Colonic mucosa (tissue), 4 donors: ENCODE data around the gene CALN1. TPM values are rescaled to one million over a fixed set of nuclear protein-coding genes. Genes with fewer than 3 reads are reported as not detected.

Experiments used
- DNase-seq: peaks from one replicate; pipeline ENCODE4 v3.0.0-alpha.2; 2020
- H3K27ac ChIP-seq: fragments of 200-600 bp; one replicate; pipeline ENCODE4 v1.8.0; 2021
- H3K27me3 ChIP-seq: fragments of 200-600 bp; one replicate; pipeline ENCODE4 v1.8.0; 2021
- H3K36me3 ChIP-seq: fragments of 200-600 bp; one replicate; pipeline ENCODE4 v1.8.0; 2021
- H3K4me1 ChIP-seq: fragments of 200-600 bp; one replicate; pipeline ENCODE4 v1.8.0; 2021; ENCODE audit warnings: mild to moderate bottlenecking
- H3K4me3 ChIP-seq: fragments of 200-600 bp; one replicate; pipeline ENCODE4 v1.8.0; 2021
- H3K9ac ChIP-seq, 2 donors: one replicate each; pipeline ENCODE4 v1.7.0; 2013; ENCODE audit warnings: control low read depth in 2 of 2, low read depth in 2 of 2, low read length in 2 of 2
- H3K9me3 ChIP-seq: fragments of 200-600 bp; one replicate; pipeline ENCODE4 v1.8.0; 2021
- intact Hi-C: fragments of 100-400 bp; cut with DNase I; formaldehyde crosslinking; loops from one replicate; pipeline ENCODE4 v1.14.1; 2022
- total RNA-seq, 2 donors: library from RNA; stranded (reverse); fragmentation: NEBNext Ultra II Directional in 1 of 2; extraction: Animal tissue kit (Norgen Biotek cat#: 25700) in 1 of 2; gene quantifications; one replicate each; pipeline ENCODE4 v1.2.1, GENCODE V29; 2021
- TF ChIP-seq, protein P1 (sequence below): fragments of 200-600 bp; IDR thresholded peaks from one replicate; pipeline ENCODE4 v1.8.0; 2022; ENCODE audit warnings: antibody characterized with exemption, mild to moderate bottlenecking
- donor health status: healthy.
- donor health status: DM: no; HTN: no; CAD: no.
- donor health status: DM: no; HTN: no; CAD: no.

Gene CALN1
- total RNA-seq, 2 donors from 2014 or later = 0.37 TPM; not detected in 1

DNA sequence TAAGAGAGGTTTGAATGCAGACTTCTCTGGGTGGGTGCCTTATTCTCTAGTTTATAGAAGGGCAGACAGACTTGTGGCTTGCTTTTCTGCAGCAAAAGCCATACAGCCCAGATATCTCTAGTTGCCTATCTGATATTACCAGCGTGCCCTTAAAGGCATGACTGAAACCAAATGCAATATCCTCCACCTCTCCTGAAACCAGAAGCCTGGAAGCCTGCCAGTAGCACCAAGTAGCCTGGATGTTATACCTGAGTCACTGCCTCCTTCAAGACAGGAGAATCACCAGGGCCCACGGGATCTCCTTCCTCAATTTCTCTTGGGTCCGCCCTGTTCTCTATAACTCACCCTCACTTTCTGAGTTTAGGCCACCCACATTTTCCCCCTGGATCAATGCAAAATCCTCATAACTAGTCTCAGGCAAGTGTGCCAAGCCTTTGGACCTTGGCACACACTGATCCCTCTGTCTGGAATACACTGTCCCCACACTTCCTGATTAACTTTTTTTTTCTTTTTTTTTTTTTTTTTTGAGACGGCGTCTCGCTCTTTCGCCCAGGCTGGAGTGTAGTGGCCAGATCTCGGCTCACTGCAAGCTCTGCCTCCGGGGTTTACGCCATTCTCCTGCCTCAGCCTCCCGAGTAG is 641.8 kb downstream of the CALN1 start:
- Histone ChIP-seq H3K4me3 (no peak overlapping the region), H3K36me3 (no peaks in the 10 kb centered on the region), H3K9ac (no peak overlapping the region), H3K4me1 (no peaks in the 10 kb centered on the region), H3K27ac (no peak overlapping the region), H3K9me3 (no peaks in the 10 kb centered on the region), H3K27me3 (no peaks in the 10 kb centered on the region)
- intact Hi-C loops = no loop called here
- TF ChIP-seq, protein P1, sequence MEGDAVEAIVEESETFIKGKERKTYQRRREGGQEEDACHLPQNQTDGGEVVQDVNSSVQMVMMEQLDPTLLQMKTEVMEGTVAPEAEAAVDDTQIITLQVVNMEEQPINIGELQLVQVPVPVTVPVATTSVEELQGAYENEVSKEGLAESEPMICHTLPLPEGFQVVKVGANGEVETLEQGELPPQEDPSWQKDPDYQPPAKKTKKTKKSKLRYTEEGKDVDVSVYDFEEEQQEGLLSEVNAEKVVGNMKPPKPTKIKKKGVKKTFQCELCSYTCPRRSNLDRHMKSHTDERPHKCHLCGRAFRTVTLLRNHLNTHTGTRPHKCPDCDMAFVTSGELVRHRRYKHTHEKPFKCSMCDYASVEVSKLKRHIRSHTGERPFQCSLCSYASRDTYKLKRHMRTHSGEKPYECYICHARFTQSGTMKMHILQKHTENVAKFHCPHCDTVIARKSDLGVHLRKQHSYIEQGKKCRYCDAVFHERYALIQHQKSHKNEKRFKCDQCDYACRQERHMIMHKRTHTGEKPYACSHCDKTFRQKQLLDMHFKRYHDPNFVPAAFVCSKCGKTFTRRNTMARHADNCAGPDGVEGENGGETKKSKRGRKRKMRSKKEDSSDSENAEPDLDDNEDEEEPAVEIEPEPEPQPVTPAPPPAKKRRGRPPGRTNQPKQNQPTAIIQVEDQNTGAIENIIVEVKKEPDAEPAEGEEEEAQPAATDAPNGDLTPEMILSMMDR = no peak
- no peak for DNase-seq

- Histone ChIP-seq H3K9me3 (no peaks in the 10 kb centered on the region), H3K4me1 (no peaks in the 10 kb centered on the region), H3K4me3 (no peak overlapping the region), H3K9ac (no peak overlapping the region), H3K27ac (no peak overlapping the region), H3K36me3 (no peaks in the 10 kb centered on the region), H3K27me3 (no peaks in the 10 kb centered on the region)
- TF ChIP-seq, protein P1 = no peak
- DNase-seq = no peak
- intact Hi-C loops = no loop called here
These were observed 642.8 kb downstream of the CALN1 start for GRCh38 chr7:71769326-71769725.

DNA sequence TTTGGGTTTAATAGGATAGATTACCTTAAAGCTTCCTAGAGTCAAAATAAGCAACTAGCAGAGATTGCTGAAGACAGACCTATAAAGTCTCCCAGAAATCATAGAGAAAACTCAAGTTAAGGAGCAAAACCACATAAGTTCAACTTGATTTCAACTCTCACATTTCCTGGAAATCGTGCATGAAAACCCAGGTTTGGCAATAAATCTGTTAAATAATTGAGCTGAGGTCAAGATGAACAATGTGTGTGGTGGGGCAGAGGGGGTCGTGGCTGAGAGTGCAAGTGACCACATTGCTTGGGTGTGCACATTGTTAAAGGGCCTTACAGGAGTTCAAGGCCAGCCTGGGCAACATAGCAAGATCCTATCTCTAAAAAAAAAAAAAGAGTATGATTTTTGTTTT is 643.7 kb downstream of the CALN1 start:
- intact Hi-C loops = no loop called here
- H3K27me3 ChIP-seq = no peaks in the 10 kb centered on the region
- TF ChIP-seq, protein P1 = no peak
- H3K9ac ChIP-seq = no peak overlapping the region
- DNase-seq = no peak
- H3K4me3 ChIP-seq = no peak overlapping the region
- H3K9me3 ChIP-seq = no peaks in the 10 kb centered on the region
- no peak overlapping the region for H3K27ac ChIP-seq
- H3K36me3 ChIP-seq = no peaks in the 10 kb centered on the region
- H3K4me1 ChIP-seq = no peaks in the 10 kb centered on the region

GRCh38 chr7:71766016-71766415 is 646.1 kb downstream of the CALN1 start:
- Histone ChIP-seq H3K4me3 (no peak overlapping the region), H3K9ac (no peak overlapping the region), H3K27me3 (no peaks in the 10 kb centered on the region), H3K27ac (no peak overlapping the region), H3K36me3 (no peaks in the 10 kb centered on the region), H3K4me1 (no peaks in the 10 kb centered on the region), H3K9me3 (no peaks in the 10 kb centered on the region)
- TF ChIP-seq, protein P1 = no peak
- intact Hi-C loops = no loop called here
- no peak for DNase-seq

GRCh38 chr7:71761336-71761735 is 650.8 kb downstream of the CALN1 start:
- Histone ChIP-seq H3K36me3 (no peaks in the 10 kb centered on the region), H3K4me3 (no peak overlapping the region), H3K9me3 (no peaks in the 10 kb centered on the region), H3K4me1 (no peaks in the 10 kb centered on the region), H3K27ac (no peak overlapping the region), H3K27me3 (no peaks in the 10 kb centered on the region), H3K9ac (no peak overlapping the region)
- DNase-seq = no peak
- intact Hi-C loops = no loop called here
- TF ChIP-seq, protein P1 = no peak
